GM12874 (cell line): ENCODE results near the gene HSPA12B.

Source experiments
- CTCF ChIP-seq: IDR thresholded peaks from 2 replicates; pipeline ENCODE4 v1.5.1; 2011; ENCODE audit warnings: low read depth, mild to moderate bottlenecking, control low read depth, low read length, moderate library complexity; ENCODE audit not compliant: insufficient read depth

Gene HSPA12B

GRCh38 chr20:3705970-3706739, 26.3 kb upstream of the HSPA12B start:
- TF ChIP-seq CTCF = no peak

- TF ChIP-seq CTCF = no peak
Measured at GRCh38 chr20:3706774-3707507, 25.5 kb upstream of the HSPA12B start.

GRCh38 chr20:3707508-3707899, 25.0 kb upstream of the HSPA12B start:
- no peak for TF ChIP-seq CTCF

- no peak for TF ChIP-seq CTCF
Measured at GRCh38 chr20:3710011-3710466, 22.4 kb upstream of the HSPA12B start.

GRCh38 chr20:3710703-3711483, 21.6 kb upstream of the HSPA12B start:
- peak; percentile 94 for TF ChIP-seq CTCF

- no peak for TF ChIP-seq CTCF
Measured at GRCh38 chr20:3711484-3711941, 21.0 kb upstream of the HSPA12B start.
